CD4-positive, alpha-beta T cell treated with Interleukin-4 for 1 hour (primary cell): ENCODE data around the gene SAXO1.
"Not testable (repeated sequence)": the region's sequence is repeated elsewhere in the genome, so short reads cannot be mapped to it uniquely, and the experiment has no call there.

Source experiments
- DNase-seq, 2 donors: peaks; one replicate each; pipeline ENCODE4 v3.0.0-alpha.2; 2020 to 2022

SAXO1 gene

GRCh38 chr9:18955626-18956025, 77.4 kb downstream of the SAXO1 start:
- DNase-seq, result no peak

DNA sequence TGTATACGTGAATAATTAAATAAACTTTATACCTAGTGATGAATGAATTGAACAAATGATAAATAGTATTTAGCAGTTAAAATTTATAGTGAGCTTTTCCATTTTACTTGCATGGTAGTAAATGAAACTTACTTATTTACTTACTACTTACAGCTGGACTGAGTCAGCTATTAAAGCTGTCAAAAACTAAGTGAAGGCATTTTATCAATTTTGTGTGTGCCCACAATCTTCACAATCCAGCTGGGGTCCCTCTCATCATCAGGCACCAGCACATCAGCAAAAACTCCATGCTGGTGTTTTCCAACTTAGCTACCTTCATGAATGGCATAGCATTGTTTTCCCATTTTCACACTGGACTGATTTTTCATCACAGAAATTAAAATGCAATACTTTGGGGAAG, 81.1 kb downstream of the SAXO1 start:
- no peak for DNase-seq

DNA sequence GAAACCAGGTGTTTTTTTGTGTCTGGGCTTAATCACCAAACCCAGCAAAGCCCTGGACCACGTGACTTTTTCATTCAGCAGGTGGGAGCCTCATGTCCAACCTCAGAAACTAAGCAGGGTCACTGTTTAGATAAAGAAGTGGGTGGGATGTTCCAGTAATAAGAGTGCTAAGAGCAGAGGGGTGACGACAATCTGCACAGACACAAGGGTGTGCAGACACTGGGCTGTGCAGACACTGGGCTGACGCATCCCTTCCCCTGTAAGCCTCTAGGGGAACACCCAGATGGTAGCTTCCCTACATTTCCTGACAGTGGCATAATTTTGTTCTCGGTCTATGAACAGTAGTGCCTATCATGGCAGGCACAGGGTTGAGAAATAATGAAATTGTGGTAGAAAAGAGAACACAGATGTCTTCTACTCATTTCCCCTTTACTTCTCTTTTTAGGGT, 85.1 kb downstream of the SAXO1 start:
- peak in 1 of 2 donors; percentile 30 for DNase-seq

GRCh38 chr9:18942801-18943200, 90.2 kb downstream of the SAXO1 start:
- no peak for DNase-seq

DNA sequence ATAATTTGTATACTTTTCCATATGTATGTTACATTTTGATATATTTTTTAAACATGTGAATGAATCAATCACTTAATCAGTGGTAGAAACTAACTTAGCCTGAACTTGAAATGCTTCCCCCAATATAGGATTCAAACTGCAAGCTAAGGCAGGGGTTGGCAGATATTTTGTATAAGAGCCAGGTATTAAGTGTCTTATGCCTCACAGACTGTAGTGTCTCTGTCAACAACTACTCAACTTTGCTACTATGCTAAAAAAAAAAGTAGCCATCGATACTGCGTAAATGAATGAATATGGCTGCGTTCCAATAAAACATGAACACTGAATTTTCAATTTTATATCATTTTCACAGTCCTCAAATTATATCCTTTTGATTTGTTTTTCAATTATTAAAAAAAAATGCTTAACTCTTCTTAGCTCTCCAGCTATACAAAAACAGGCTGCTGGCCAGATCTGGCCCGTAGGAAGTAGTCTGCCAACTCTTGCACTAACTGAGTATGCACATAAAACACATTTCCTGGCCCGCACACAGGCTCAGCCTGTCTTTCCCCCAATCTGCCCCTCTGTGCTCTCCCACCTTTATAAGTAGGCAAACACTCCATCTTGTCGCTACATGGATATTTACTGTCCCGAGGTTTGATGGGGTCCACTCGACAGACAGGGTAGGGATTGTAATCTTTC, 91.8 kb downstream of the SAXO1 start:
- DNase-seq, result no peak

DNA sequence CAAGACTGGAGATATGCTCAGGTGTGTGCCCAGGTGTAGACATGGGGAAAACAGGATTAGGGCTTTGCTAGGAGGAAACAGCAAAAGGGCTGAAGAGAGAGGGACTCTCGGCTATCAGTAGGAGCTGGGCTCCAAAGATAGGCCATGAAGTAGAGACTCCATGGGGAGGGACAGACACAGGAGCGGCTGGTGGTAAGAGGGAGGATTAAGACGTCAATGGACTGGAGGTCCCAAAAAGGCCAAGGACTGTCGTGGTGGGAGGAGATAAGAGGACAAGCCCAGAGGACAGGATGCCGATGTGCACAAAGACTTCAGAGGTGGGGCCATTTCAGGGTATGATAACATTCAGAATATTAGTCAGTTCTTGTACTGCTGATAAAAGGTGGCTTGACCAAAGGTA, 93.1 kb downstream of the SAXO1 start:
- no peak for DNase-seq

DNA sequence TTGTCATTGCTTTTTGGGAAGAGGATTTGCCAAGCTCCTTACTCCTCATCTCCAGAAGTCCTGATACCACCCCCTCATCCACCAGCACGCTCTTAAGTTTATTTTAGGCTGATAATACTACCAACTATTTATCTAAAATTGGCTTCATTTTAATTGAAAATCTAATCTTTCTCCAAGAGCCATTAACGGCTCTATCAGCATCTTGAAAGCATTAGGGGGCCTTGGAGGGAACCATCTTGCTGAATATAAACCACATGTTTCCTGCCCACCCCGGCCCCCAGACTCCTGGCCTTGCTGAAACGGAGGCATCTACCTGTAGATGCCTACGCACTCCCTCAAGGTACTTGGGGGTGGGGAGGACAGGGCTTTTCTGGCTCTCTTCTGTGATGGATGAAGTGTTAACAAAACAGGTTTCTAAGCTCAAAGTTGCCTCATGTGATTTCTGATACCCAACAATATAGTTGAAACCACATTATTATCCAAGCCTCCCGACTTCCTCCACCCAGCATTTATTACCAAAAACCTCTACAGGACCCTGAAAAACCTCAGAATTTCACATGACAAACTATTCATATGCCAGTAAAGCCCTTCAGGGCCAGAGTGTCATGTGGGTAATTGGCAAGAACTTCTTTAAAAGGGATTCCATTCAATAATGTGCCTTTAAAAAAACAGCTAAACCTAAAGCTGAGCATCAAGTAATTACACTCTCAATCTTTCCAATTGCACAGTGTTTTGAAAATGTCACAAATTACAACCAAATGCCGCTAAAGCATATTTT, 96.7 kb downstream of the SAXO1 start:
- DNase-seq, result no peak

- no peak for DNase-seq
Observed at GRCh38 chr9:18935541-18935940, 97.5 kb downstream of the SAXO1 start.

GRCh38 chr9:18930611-18931010, 102.4 kb downstream of the SAXO1 start:
- not testable (repeated sequence) for DNase-seq

DNA sequence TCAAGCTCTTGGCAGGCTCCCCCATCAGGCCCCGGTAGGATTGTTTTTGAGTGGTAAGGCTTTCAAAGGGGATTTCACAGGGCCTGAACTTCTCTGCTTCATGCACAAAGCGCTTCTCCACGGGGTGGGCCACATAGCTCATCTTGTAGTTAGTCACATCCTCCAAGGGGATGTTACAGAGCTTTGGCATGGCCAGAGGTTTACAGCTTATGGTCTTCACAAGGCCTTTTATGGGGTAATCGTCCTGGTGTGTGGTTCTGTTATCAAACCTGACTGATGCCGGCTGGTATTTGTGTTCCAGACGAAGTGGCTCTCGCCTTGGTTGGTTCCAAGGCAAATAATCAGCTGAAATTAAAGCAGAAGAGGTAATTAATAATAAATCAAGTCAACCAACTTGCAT, 104.3 kb downstream of the SAXO1 start:
- DNase-seq, result no peak

DNA sequence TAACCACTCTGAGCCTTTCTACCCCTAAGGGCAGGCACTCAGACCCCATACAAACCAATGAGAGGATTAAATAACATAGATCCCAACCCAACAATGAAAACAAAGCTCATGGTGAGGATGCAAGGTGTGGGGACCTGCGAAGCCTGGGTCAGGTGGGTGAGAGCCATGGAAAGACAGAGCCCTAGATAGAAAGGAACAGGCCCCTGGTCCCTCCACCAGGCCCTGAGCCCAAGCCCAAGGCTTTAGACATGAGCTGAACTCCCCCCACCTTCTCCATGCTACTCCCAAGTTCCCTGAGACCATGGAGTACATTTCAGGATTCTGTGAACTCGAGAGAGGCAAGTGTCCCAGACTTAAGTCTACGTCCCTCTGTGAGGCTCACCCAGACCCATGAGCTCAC, 106.5 kb downstream of the SAXO1 start:
- no peak for DNase-seq

GRCh38 chr9:18925880-18926279, 107.1 kb downstream of the SAXO1 start:
- no peak for DNase-seq

DNA sequence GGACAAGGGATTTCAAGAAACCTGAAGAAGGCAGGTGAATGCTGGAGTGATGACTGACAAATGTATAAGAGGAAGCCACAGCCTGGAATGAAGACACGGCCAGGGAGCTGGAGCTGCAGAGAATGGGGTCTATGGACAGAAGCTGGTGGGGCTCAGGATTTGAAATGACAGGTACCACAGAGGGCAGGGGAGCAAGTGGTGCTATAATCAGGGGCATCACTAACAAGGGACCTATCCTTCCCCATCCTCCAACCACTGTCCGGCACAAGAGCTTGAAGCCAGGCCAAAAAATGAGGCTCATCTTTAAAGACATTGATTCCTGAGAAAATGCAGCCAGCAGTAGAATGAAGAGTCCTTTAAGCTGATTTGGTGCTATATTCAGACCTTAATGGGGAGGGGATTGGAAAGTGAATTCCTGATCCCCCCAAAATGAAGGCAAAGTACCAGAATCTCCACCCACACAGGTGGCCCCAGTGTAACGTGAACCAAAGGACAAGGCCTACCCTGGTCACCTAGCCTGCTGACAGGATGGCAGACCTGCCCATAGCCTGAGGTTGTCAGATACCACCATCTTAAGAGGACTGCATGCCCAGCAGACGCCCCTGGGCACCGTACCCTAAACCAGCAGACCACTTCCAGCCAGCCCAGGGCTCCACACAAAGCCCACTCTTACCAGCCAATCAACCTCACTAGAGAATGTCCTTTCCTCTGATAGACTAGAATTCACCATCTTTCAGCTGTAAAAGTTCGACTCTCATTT, 109.2 kb downstream of the SAXO1 start:
- no peak for DNase-seq

GRCh38 chr9:18923167-18923566, 109.8 kb downstream of the SAXO1 start:
- no peak for DNase-seq

GRCh38 chr9:18922161-18922885, 110.7 kb downstream of the SAXO1 start:
- DNase-seq, result no peak

- DNase-seq, result no peak
Observed at GRCh38 chr9:18921366-18922075, 111.5 kb downstream of the SAXO1 start.

DNA sequence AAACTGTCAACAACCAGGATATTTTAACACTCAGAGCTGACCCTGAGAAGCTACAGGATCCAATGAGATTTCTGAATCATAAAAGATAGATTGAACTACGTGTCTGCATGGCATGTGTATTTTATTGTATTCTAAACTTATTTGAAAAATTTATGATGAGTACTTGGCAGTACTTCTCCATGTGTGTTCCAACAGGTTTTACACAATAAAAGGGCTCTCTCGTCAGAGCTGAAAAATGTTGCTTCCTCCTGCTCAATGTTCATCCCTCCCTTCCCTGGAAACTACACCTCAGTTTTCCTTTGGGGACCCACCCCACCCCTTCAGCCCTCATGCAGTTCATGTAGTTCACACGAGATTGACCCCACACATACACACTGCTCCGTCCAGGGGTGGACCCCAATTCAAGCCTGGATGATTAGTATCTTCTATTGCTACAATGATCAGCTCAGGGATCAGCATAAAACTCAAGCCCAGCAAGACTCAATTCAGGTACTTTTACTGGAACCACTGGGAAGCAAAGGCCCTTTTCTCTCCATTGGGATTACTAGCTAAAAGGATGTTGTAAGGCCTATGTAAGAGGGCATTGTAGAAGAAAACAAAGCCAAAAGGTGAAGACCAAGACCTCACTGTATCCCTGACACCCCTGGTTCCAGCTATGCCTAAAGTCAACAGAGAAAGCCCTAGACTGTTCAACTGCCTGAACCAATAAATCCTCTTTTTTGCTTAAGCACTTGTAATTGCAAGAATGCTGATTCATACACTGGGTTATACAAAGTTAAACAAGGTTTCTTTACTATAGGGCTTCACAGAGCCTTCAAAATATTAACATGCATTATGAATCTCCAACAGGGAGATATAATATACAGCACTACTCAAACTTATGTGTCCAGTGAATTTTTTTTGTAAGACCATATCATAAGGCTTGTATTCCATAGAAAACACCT, 112.6 kb downstream of the SAXO1 start:
- DNase-seq, result no peak

DNA sequence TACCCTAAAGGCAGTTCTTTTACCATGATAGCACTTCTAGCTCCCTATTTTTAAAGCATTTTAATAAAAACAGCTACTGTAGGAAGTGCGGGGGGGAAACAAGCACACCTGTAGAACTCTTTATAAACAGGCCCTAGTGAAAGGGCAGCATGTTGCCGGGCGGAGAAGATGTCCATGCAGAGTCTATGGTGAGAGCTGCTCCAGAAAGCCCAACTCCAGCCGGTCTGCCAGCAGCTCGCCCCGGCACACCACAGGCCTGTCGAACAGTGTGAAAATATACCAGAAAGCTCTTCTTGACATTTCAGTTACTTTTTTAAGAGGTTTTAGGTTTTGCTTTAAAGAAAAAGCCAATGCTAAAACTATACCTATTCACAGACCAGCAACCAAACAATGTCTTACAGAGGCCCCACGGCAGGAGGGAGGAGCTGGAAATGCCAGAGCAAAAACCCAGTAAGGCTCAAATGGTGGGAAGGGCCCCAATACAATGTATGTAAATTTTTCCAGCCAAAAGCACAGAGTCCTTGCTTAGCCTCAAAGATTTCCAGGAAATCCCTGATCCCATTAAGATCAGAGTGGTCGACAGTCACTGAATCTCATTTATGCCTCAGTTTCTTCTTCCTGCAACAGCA, 121.2 kb downstream of the SAXO1 start:
- no peak for DNase-seq

DNA sequence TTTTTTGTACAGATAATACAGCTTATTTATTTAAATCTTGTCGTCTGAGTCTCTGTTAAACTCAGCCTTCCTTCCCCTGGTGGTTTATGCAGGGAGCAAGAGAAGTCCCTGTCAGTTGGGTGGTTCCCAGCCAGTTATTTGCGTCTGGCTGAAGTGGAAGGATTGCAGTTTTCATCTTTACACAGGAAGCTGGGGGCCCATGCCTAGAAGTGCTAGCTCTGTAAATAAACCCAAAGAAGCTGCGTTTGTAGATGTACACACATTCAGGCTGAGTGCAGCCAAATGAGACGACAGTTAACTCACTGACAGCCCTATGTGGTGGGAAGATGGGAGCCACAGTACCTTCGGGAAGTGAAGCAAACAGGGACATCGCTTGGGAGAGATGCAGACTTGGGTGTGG, 122.1 kb downstream of the SAXO1 start:
- DNase-seq, result no peak

GRCh38 chr9:18910435-18910834, 122.6 kb downstream of the SAXO1 start:
- DNase-seq, result no peak
